ENCODE measurements around the gene ANO7. TPM values are rescaled to one million over a fixed set of nuclear protein-coding genes. Genes with fewer than 3 reads are reported as not detected.

ANO7 gene
- total and polyA plus RNA-seq, 2 of the 13 experiments (the other 11 are each of a cell fraction or from before 2014, with no cell fraction given) = 4.1 to 4.9 TPM

DNA sequence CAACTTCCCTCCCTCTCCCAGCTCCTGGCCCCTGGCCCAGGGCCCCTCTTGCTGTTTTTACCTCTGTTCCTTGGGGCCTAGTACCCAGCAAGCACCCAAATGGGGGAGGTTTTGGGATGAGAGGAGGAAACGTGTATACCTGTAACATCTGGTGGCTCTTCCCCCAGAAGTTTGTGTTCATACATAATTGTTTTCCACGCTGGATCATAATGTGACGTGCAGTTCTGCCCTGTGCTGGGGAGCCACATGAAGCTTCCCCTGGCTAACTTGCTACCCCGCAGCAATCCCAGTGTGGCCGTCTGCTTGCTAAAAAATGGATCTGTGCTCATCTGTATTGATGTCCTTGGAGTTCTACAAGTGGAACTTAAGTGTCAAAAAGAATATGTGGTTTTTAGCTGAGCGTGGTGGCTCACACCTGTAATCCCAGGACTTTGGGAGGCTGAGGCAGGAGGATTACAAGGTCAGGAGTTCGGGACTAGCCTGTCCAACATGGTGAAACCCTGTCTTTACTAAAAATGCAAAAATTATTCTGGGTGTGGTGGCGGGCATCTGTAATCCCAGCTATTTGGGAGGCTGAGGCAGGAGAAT is 36.5 kb downstream of the ANO7 start (continued):
- no peak for TF ChIP-seq LBX2 (CRISPR knock-in tag; IDR thresholded peaks at IDR 0.05; ENCODE audit: borderline replicate concordance)
- 0 out of 2 replicates have a peak, but pooled peaks have one; percentile 3 for TF ChIP-seq ZSCAN22 (CRISPR knock-in tag; IDR thresholded peaks at IDR 0.05)
- TF ChIP-seq ZFP91 (CRISPR knock-in tag; IDR thresholded peaks at IDR 0.05; ENCODE audit: borderline replicate concordance) = no peak
- no peak for TF ChIP-seq CHCHD3 (CRISPR knock-in tag; IDR thresholded peaks at IDR 0.05)
- no peak for TF ChIP-seq MLLT10 (CRISPR knock-in tag; IDR thresholded peaks at IDR 0.05)
- TF ChIP-seq, protein P1, sequence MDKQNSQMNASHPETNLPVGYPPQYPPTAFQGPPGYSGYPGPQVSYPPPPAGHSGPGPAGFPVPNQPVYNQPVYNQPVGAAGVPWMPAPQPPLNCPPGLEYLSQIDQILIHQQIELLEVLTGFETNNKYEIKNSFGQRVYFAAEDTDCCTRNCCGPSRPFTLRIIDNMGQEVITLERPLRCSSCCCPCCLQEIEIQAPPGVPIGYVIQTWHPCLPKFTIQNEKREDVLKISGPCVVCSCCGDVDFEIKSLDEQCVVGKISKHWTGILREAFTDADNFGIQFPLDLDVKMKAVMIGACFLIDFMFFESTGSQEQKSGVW (CRISPR knock-in tag; IDR thresholded peaks at IDR 0.05; ENCODE audit: borderline replicate concordance) = no peak
- no peak for TF ChIP-seq ZBTB43 (CRISPR knock-in tag; conservative IDR thresholded peaks at IDR 0.05)
- TF ChIP-seq, protein P2, sequence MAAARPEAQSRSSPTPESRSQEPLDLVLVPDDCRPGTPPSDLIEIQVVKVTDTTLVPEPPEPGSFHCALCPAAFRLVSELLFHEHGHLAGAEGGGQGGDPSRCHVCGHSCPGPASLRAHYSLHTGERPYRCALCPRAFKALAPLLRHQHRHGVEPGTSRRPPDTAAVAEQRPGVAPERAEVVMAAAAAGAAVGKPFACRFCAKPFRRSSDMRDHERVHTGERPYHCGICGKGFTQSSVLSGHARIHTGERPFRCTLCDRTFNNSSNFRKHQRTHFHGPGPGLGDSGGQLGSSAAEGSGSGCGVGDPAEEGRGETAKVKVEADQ (CRISPR knock-in tag; IDR thresholded peaks at IDR 0.05; ENCODE audit: borderline replicate concordance) = no peak
- TF ChIP-seq FOXJ3 (CRISPR knock-in tag; IDR thresholded peaks at IDR 0.05; ENCODE audit: borderline replicate concordance) = peak; percentile 6; the same call in 1 of the 2 replicates
- TF ChIP-seq, protein P3, sequence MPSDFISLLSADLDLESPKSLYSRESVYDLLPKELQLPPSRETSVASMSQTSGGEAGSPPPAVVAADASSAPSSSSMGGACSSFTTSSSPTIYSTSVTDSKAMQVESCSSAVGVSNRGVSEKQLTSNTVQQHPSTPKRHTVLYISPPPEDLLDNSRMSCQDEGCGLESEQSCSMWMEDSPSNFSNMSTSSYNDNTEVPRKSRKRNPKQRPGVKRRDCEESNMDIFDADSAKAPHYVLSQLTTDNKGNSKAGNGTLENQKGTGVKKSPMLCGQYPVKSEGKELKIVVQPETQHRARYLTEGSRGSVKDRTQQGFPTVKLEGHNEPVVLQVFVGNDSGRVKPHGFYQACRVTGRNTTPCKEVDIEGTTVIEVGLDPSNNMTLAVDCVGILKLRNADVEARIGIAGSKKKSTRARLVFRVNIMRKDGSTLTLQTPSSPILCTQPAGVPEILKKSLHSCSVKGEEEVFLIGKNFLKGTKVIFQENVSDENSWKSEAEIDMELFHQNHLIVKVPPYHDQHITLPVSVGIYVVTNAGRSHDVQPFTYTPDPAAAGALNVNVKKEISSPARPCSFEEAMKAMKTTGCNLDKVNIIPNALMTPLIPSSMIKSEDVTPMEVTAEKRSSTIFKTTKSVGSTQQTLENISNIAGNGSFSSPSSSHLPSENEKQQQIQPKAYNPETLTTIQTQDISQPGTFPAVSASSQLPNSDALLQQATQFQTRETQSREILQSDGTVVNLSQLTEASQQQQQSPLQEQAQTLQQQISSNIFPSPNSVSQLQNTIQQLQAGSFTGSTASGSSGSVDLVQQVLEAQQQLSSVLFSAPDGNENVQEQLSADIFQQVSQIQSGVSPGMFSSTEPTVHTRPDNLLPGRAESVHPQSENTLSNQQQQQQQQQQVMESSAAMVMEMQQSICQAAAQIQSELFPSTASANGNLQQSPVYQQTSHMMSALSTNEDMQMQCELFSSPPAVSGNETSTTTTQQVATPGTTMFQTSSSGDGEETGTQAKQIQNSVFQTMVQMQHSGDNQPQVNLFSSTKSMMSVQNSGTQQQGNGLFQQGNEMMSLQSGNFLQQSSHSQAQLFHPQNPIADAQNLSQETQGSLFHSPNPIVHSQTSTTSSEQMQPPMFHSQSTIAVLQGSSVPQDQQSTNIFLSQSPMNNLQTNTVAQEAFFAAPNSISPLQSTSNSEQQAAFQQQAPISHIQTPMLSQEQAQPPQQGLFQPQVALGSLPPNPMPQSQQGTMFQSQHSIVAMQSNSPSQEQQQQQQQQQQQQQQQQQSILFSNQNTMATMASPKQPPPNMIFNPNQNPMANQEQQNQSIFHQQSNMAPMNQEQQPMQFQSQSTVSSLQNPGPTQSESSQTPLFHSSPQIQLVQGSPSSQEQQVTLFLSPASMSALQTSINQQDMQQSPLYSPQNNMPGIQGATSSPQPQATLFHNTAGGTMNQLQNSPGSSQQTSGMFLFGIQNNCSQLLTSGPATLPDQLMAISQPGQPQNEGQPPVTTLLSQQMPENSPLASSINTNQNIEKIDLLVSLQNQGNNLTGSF (CRISPR knock-in tag; IDR thresholded peaks at IDR 0.05) = no peak; the same call in 1 of the 2 replicates
- TF ChIP-seq, protein P4, sequence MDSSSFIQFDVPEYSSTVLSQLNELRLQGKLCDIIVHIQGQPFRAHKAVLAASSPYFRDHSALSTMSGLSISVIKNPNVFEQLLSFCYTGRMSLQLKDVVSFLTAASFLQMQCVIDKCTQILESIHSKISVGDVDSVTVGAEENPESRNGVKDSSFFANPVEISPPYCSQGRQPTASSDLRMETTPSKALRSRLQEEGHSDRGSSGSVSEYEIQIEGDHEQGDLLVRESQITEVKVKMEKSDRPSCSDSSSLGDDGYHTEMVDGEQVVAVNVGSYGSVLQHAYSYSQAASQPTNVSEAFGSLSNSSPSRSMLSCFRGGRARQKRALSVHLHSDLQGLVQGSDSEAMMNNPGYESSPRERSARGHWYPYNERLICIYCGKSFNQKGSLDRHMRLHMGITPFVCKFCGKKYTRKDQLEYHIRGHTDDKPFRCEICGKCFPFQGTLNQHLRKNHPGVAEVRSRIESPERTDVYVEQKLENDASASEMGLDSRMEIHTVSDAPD (CRISPR knock-in tag; IDR thresholded peaks at IDR 0.05) = no peak
- TF ChIP-seq FOXA3 (CRISPR knock-in tag; IDR thresholded peaks at IDR 0.05) = no peak
- no peak for TF ChIP-seq THAP8 (CRISPR knock-in tag; IDR thresholded peaks at IDR 0.05; ENCODE audit: borderline replicate concordance)
- TF ChIP-seq KMT2B (CRISPR knock-in tag; IDR thresholded peaks at IDR 0.05) = 0 out of 2 replicates have a peak, but pooled peaks have one; percentile 5
- 0 out of 2 replicates have a peak, but pooled peaks have one; percentile 0 for TF ChIP-seq HDAC1 (CRISPR knock-in tag; IDR thresholded peaks at IDR 0.05)
